SW 1271 (cell line): ENCODE measurements around the gene GPX6.
"Not testable (repeated sequence)": the region's sequence is repeated elsewhere in the genome, so short reads cannot be mapped to it uniquely, and the experiment has no call there.

Experiments
- DNase-seq, 2 experiments: peaks; one replicate each; lab custom pipeline; 2025; lab: John Stamatoyannopoulos, UW

GPX6 gene

GRCh38 chr6:28515676-28516075 is at the start of gene GPX6:
Gene GPX6, minus strand, starts transcription at chr6:28515793. Its CDS starts 50 bp downstream, at chr6:28515743.
- DNase-seq = no peak

- no peak for DNase-seq
These were observed 48.0 kb upstream of the GPX6 start for GRCh38 chr6:28563430-28564095.

- DNase-seq = no peak
These were observed 43.0 kb upstream of the GPX6 start for GRCh38 chr6:28558629-28559028.

- DNase-seq = no peak
These were observed 39.5 kb upstream of the GPX6 start for GRCh38 chr6:28555136-28555535.

GRCh38 chr6:28553986-28554881 is 38.6 kb upstream of the GPX6 start:
- DNase-seq = no peak

- no peak for DNase-seq
These were observed 37.9 kb upstream of the GPX6 start for GRCh38 chr6:28553384-28553985.

GRCh38 chr6:28551891-28552666 is 36.5 kb upstream of the GPX6 start:
- no peak for DNase-seq

- DNase-seq = not testable (repeated sequence)
These were observed 31.4 kb upstream of the GPX6 start for GRCh38 chr6:28547003-28547402.

GRCh38 chr6:28545955-28546354 is 30.4 kb upstream of the GPX6 start:
- DNase-seq = no peak

- no peak for DNase-seq
These were observed 28.3 kb upstream of the GPX6 start for GRCh38 chr6:28543651-28544610.

GRCh38 chr6:28542440-28543296 is 27.1 kb upstream of the GPX6 start:
- DNase-seq = peak; percentile 77 to 92

GRCh38 chr6:28541996-28542395 is 26.4 kb upstream of the GPX6 start:
- DNase-seq = no peak

GRCh38 chr6:28537509-28538140 is 22.0 kb upstream of the GPX6 start:
- DNase-seq = no peak

GRCh38 chr6:28537065-28537464 is 21.5 kb upstream of the GPX6 start:
- no peak for DNase-seq

GRCh38 chr6:28534875-28535274 is 19.3 kb upstream of the GPX6 start:
- DNase-seq = no peak

GRCh38 chr6:28534306-28534705 is 18.7 kb upstream of the GPX6 start:
- no peak for DNase-seq

GRCh38 chr6:28531479-28532128 is 16.0 kb upstream of the GPX6 start:
- DNase-seq = no peak

- no peak for DNase-seq
These were observed 15.2 kb upstream of the GPX6 start for GRCh38 chr6:28530777-28531176.

GRCh38 chr6:28525496-28526039 is 10.0 kb upstream of the GPX6 start, which contains the start of gene GPX5:
Gene GPX5, plus strand, starts transcription at chr6:28525881. Its CDS starts 133 bp downstream, at chr6:28526014.
- DNase-seq = no peak
